ENCODE data around the gene KPNB1. TPM values are rescaled to one million over a fixed set of nuclear protein-coding genes. Genes with fewer than 3 reads are reported as not detected.

Gene KPNB1
- polyA plus RNA-seq, 2 of the 4 experiments (the other 2 are of a cell fraction): 315 to 358 TPM

GRCh38 chr17:47729476-47729875, 79.8 kb downstream of the KPNB1 start:
- ATAC-seq: no peak
- no peak for FAIRE-seq
- DNase-seq (ENCODE audit: low read depth in 1 of 2, low spot score in 1 of 2): no peak
- 48% methylated on average over 8 of the region's 8 CpGs for WGBS (ENCODE audit: missing lambda C conversion rate)
- Histone ChIP-seq H3K4me1 (0 out of 3 replicates have a peak, but pooled peaks cover 4% of the 10 kb centered on the region), H3K9me3 (no peaks in the 10 kb centered on the region), H3K4me3 (no peak overlapping the region), H3K4me2 (no peak overlapping the region), H3K27ac (no peak overlapping the region)
- CTCF ChIA-PET: interaction anchor here (1.5 to 11.2 kb wide), 3 partner anchors 22 to 73 kb away, joined by 3 to 87 read pairs (median 7); no protein-coding TSS in a partner anchor
- POLR2A ChIA-PET: no interaction called here
- TF ChIP-seq BHLHE40 (IDR thresholded peaks at IDR 0.05; ENCODE audit: low read depth, low read length): no peak
- TF ChIP-seq ESRRA (IDR thresholded peaks at IDR 0.05; ENCODE audit: borderline replicate concordance, low read length): no peak

DNA sequence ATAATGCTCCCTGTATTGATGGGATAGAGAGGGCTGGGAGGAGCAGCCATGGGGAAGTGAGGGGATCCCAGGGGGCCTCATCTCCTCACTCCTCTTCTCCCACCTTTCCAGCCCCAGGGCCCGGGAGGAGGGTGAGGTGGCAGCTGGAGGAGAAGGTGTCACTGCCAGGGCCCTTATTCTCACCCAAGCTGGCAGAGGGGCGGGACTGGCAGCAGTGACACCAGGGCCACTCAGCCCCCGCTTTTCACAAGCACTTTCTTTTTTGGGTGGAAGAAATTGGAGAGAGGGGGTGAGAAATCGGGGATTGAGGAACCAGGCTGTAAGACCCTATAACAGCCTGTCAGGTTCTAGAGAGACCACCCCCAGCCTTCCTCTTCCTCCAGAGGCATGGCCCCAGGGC, 81.0 kb downstream of the KPNB1 start:
- TF ChIP-seq RFX5 (IDR thresholded peaks at IDR 0.05) (no peak), RNF2 (IDR thresholded peaks at IDR 0.05; ENCODE audit: borderline replicate concordance, low read depth) (no peak), PHF8 (IDR thresholded peaks at IDR 0.05; ENCODE audit: borderline replicate concordance, low read depth) (no peak), EHMT2 (IDR thresholded peaks at IDR 0.05; ENCODE audit: low read depth) (no peak), CTCF (IDR thresholded peaks at IDR 0.05) (no peak), POLR2A (IDR thresholded peaks at IDR 0.05; ENCODE audit: low read length) (no peak), NPAS2 (CRISPR knock-in tag; IDR thresholded peaks at IDR 0.05; ENCODE audit: borderline replicate concordance) (no peak), HOXB13 (CRISPR knock-in tag; IDR thresholded peaks at IDR 0.05; ENCODE audit: low read depth) (no peak), GATA3 (IDR thresholded peaks at IDR 0.05; ENCODE audit: borderline replicate concordance) (no peak), MYC (IDR thresholded peaks at IDR 0.05; ENCODE audit: borderline replicate concordance, low read length) (no peak), HOXA7 (CRISPR knock-in tag; IDR thresholded peaks at IDR 0.05) (no peak), BCL3 (IDR thresholded peaks at IDR 0.05) (no peak), KDM5A (IDR thresholded peaks at IDR 0.05) (no peak), BHLHE40 (IDR thresholded peaks at IDR 0.05; ENCODE audit: low read depth, low read length) (no peak), JUN (IDR thresholded peaks at IDR 0.05) (no peak), RAD21 (conservative IDR thresholded peaks at IDR 0.05 in 1 of 2, IDR thresholded peaks at IDR 0.05 in 1 of 2) (no peak), SREBF2 (IDR thresholded peaks at IDR 0.05) (no peak)
- TF ChIP-seq, protein P1, sequence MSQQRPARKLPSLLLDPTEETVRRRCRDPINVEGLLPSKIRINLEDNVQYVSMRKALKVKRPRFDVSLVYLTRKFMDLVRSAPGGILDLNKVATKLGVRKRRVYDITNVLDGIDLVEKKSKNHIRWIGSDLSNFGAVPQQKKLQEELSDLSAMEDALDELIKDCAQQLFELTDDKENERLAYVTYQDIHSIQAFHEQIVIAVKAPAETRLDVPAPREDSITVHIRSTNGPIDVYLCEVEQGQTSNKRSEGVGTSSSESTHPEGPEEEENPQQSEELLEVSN (IDR thresholded peaks at IDR 0.05; ENCODE audit: borderline replicate concordance, low read depth): no peak
- TF ChIP-seq, protein P2, sequence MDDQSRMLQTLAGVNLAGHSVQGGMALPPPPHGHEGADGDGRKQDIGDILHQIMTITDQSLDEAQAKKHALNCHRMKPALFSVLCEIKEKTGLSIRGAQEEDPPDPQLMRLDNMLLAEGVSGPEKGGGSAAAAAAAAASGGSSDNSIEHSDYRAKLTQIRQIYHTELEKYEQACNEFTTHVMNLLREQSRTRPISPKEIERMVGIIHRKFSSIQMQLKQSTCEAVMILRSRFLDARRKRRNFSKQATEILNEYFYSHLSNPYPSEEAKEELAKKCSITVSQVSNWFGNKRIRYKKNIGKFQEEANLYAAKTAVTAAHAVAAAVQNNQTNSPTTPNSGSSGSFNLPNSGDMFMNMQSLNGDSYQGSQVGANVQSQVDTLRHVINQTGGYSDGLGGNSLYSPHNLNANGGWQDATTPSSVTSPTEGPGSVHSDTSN (IDR thresholded peaks at IDR 0.05): no peak
- Histone ChIP-seq H3K27ac (no peak overlapping the region), H3K4me2 (no peak overlapping the region), H3K4me3 (no peak overlapping the region), H3K9me3 (no peaks in the 10 kb centered on the region), H3K4me1 (0 out of 3 replicates have a peak, but pooled peaks cover 4% of the 10 kb centered on the region)
- ChIA-PET CTCF (interaction anchor here (0.6 to 11.2 kb wide), 12 partner anchors 8 to 218 kb away, joined by 3 to 87 read pairs (median 4); no protein-coding TSS in a partner anchor), POLR2A (no interaction called here)
- no peak for ATAC-seq
- no peak for FAIRE-seq
- 52% methylated on average over 4 of the region's 4 CpGs for WGBS (ENCODE audit: missing lambda C conversion rate)
- no peak for DNase-seq (ENCODE audit: low read depth in 1 of 2, low spot score in 1 of 2)

Measured in A549 (cell line).